ENCODE data around the gene PJA2.

DNA sequence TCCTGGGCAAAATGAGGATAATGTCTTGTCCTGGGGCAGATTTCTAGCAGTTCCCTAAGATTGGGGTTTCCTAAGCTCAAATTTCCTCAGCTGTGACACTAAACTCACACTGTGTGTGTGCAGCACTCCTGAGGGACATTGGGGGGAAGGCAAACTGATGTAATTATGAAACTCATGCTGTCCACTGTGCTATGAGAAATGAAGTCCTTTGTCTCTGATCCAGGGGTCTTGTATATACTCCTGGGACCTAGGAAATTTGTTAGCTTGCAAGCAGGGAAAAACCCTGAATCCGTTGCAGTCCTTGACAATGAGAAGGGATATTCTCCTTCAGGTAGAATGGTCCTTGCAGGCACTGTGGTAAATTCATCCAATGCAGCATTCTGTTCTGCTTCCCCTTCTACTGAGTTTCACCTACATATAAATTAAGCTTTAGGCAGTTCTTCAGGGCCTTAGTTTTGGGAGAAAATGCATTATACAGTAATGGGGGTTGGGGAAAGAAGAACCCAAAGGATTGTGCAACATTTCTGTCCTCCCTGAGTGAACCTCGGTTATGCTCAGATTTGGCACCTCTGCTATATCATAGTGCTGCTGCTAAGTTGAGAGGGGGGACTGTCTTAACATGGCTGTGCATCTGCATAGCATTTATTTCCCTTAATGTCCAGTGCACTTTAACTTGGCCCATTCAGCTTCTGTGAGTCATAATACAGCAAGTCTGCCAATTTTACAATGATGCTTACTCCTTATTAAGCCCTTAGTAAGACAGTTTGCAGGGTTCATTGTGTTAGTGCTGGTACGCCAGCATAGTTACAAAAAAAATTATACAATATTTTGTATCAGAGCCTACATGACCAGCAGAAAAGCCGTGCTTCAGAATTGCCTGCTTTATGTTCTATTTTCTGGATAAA lies 80.2 kb downstream of the PJA2 start:
- TF ChIP-seq, protein P1, sequence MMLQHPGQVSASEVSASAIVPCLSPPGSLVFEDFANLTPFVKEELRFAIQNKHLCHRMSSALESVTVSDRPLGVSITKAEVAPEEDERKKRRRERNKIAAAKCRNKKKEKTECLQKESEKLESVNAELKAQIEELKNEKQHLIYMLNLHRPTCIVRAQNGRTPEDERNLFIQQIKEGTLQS (IDR thresholded peaks at IDR 0.05; ENCODE audit: insufficient read depth, low read depth, low read length) = no peak
- TF ChIP-seq CBX8 (IDR thresholded peaks at IDR 0.05; ENCODE audit: borderline replicate concordance, low read depth, low read length) = no peak
- TF ChIP-seq EGR1 (IDR thresholded peaks at IDR 0.05; ENCODE audit: borderline replicate concordance, low read depth, low read length) = no peak
- TF ChIP-seq, protein P2, sequence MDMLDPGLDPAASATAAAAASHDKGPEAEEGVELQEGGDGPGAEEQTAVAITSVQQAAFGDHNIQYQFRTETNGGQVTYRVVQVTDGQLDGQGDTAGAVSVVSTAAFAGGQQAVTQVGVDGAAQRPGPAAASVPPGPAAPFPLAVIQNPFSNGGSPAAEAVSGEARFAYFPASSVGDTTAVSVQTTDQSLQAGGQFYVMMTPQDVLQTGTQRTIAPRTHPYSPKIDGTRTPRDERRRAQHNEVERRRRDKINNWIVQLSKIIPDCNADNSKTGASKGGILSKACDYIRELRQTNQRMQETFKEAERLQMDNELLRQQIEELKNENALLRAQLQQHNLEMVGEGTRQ (IDR thresholded peaks at IDR 0.05; ENCODE audit: low read length) = no peak
- TF ChIP-seq POLR2AphosphoS5 (IDR thresholded peaks at IDR 0.05; ENCODE audit: low read depth, low read length) = no peak
- TF ChIP-seq RAD21 (IDR thresholded peaks at IDR 0.05 in 1 of 2, conservative IDR thresholded peaks at IDR 0.05 in 1 of 2; ENCODE audit: low read depth in 2 of 2, low read length in 2 of 2) = no peak
- no peak for TF ChIP-seq HDAC6 (IDR thresholded peaks at IDR 0.05; ENCODE audit: low read depth, low read length)
- TF ChIP-seq, protein P3, sequence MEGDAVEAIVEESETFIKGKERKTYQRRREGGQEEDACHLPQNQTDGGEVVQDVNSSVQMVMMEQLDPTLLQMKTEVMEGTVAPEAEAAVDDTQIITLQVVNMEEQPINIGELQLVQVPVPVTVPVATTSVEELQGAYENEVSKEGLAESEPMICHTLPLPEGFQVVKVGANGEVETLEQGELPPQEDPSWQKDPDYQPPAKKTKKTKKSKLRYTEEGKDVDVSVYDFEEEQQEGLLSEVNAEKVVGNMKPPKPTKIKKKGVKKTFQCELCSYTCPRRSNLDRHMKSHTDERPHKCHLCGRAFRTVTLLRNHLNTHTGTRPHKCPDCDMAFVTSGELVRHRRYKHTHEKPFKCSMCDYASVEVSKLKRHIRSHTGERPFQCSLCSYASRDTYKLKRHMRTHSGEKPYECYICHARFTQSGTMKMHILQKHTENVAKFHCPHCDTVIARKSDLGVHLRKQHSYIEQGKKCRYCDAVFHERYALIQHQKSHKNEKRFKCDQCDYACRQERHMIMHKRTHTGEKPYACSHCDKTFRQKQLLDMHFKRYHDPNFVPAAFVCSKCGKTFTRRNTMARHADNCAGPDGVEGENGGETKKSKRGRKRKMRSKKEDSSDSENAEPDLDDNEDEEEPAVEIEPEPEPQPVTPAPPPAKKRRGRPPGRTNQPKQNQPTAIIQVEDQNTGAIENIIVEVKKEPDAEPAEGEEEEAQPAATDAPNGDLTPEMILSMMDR (IDR thresholded peaks at IDR 0.05; ENCODE audit: control extremely low read depth in 1 of 3, insufficient read depth in 1 of 3, low read depth in 1 of 3, low read length in 3 of 3) = no peak
- TF ChIP-seq YY1 (IDR thresholded peaks at IDR 0.05; ENCODE audit: low read depth, low read length) = no peak
- TF ChIP-seq, protein P4, sequence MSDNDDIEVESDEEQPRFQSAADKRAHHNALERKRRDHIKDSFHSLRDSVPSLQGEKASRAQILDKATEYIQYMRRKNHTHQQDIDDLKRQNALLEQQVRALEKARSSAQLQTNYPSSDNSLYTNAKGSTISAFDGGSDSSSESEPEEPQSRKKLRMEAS (IDR thresholded peaks at IDR 0.05) = no peak

All from H1 (cell line).